MCF 10A (cell line): Measurements from ENCODE around the gene CENPL. TPM values are rescaled to one million over a fixed set of nuclear protein-coding genes. Genes with fewer than 3 reads are reported as not detected.

Source experiments
- BruUV-seq: library from RNA; stranded (reverse); fragments of 400-500 nt; replicated peaks from 2 replicates; lab custom pipeline; 2021; lab: Mats Ljungman, UMichigan
- CTCF ChIA-PET: fragments of 300-600 bp; sonication (Branson Sonifier 250); formaldehyde crosslinking; extraction: SDS; loops from one replicate; lab custom pipeline; 2021; ENCODE audit warnings: antibody characterized with exemption, inconsistent platforms; lab: Yijun Ruan, JAX
- POLR2A ChIA-PET: fragments of 300-600, 350-650 bp; sonication (Branson Sonifier 250); formaldehyde crosslinking; extraction: SDS; loops from one replicate; lab custom pipeline; 2020; ENCODE audit warnings: antibody characterized with exemption, inconsistent platforms; lab: Yijun Ruan, JAX
- DNase-seq: peaks from one replicate; pipeline ENCODE4 v3.0.0-alpha.2; 2018; ENCODE audit not compliant: unreplicated experiment
- H3K27ac Mint-ChIP-seq: one replicate; pipeline ENCODE4 v1.8.0; 2022; ENCODE audit warnings: mild to moderate bottlenecking, low read depth, mixed read lengths; ENCODE audit not compliant: unreplicated experiment
- H3K27me3 Mint-ChIP-seq: one replicate; pipeline ENCODE4 v1.8.0; 2022; ENCODE audit warnings: mixed read lengths; ENCODE audit not compliant: insufficient read depth, unreplicated experiment
- H3K36me3 Mint-ChIP-seq: one replicate; pipeline ENCODE4 v1.8.0; 2022; ENCODE audit warnings: mild to moderate bottlenecking, moderate library complexity, mixed read lengths; ENCODE audit not compliant: insufficient read depth, unreplicated experiment
- H3K4me1 Mint-ChIP-seq: one replicate; pipeline ENCODE4 v1.8.0; 2022; ENCODE audit warnings: mixed read lengths; ENCODE audit not compliant: insufficient read depth, unreplicated experiment
- H3K4me3 Mint-ChIP-seq: one replicate; pipeline ENCODE4 v1.8.0; 2022; ENCODE audit warnings: mild to moderate bottlenecking, moderate library complexity, mixed read lengths; ENCODE audit not compliant: unreplicated experiment
- H3K9me3 Mint-ChIP-seq: one replicate; pipeline ENCODE4 v1.8.0; 2022; ENCODE audit warnings: mixed read lengths; ENCODE audit not compliant: unreplicated experiment
- CTCF ChIP-seq: fragments of 200-600 bp; IDR thresholded peaks from one replicate; pipeline ENCODE4 v1.8.0; 2022; ENCODE audit warnings: antibody characterized with exemption, mild to moderate bottlenecking; ENCODE audit not compliant: unreplicated experiment
- intact Hi-C: fragments of 100-400 bp; cut with micrococcal nuclease; formaldehyde crosslinking; loops from 2 replicates; pipeline ENCODE4 v1.14.1; 2022
- total RNA-seq: library from RNA; stranded (reverse); gene quantifications from 2 replicates; pipeline ENCODE4 v1.2.3, GENCODE V29; 2022

Gene CENPL
- total RNA-seq, 1 experiment from 2014 or later: 24.5 TPM

GRCh38 chr1:173757666-173758065 is 67.0 kb downstream of the CENPL start:
- Mint-ChIP-seq H3K4me1 (no peaks in the 10 kb centered on the region), H3K4me3 (no peak overlapping the region), H3K36me3 (peaks cover 74% of the 10 kb centered on the region), H3K9me3 (peaks cover 25% of the 10 kb centered on the region), H3K27ac (no peak overlapping the region), H3K27me3 (no peaks in the 10 kb centered on the region)
- no TSS peak for BruUV-seq
- intact Hi-C loops: no loop called here
- no peak for TF ChIP-seq CTCF
- DNase-seq: no peak
- ChIA-PET CTCF (interaction anchor here (0.7 to 1.0 kb wide), 2 partner anchors 26 to 338 kb away, joined by 3 read pairs; no protein-coding TSS in a partner anchor), POLR2A (interaction anchor here (0.6 to 0.7 kb wide), 2 partner anchors 9 to 128 kb away, joined by 3 read pairs; no protein-coding TSS in a partner anchor)

- DNase-seq: no peak
- CTCF ChIA-PET: no interaction called here
- intact Hi-C loops: no loop called here
- Mint-ChIP-seq H3K4me1 (no peaks in the 10 kb centered on the region), H3K36me3 (peaks cover 77% of the 10 kb centered on the region), H3K9me3 (no peaks in the 10 kb centered on the region), H3K27ac (no peak overlapping the region), H3K4me3 (no peak overlapping the region), H3K27me3 (no peaks in the 10 kb centered on the region)
- no peak for TF ChIP-seq CTCF
- no TSS peak for BruUV-seq
- POLR2A ChIA-PET: interaction anchor here (0.6 kb wide), 2 partner anchors 11 to 243 kb away, joined by 3 read pairs; no protein-coding TSS in a partner anchor
Observed at GRCh38 chr1:173753830-173754229, 70.9 kb downstream of the CENPL start.

Other genes starting within 250 kb of the CENPL start
- not detected in 2 replicates for gene SLC9C2, start 221.8 kb downstream of the CENPL start, total RNA-seq
- gene TEX50, start 189.5 kb downstream of the CENPL start, total RNA-seq: not detected in 2 replicates
- gene ANKRD45, start 155.0 kb downstream of the CENPL start, total RNA-seq: 0.42 TPM in 1 of 2 replicates, not detected in the other
- gene KLHL20, start 109.9 kb downstream of the CENPL start, total RNA-seq: 36.7 and 44.3 TPM in 2 replicates
- gene DARS2, start 210 bp downstream of the CENPL start, total RNA-seq: 34.6 and 40.4 TPM in 2 replicates
- gene GAS5, start 43.1 kb upstream of the CENPL start, total RNA-seq: 3,184 and 3,772 TPM in 2 replicates
- gene ZBTB37, start 43.5 kb upstream of the CENPL start, total RNA-seq: 12.8 and 15.2 TPM in 2 replicates
- not detected in 2 replicates for gene SERPINC1, start 92.4 kb upstream of the CENPL start, total RNA-seq
- gene RC3H1, start 197.5 kb upstream of the CENPL start, total RNA-seq: 25.7 and 26.9 TPM in 2 replicates